ENCODE data around the gene TIGD2.

TIGD2 gene

DNA sequence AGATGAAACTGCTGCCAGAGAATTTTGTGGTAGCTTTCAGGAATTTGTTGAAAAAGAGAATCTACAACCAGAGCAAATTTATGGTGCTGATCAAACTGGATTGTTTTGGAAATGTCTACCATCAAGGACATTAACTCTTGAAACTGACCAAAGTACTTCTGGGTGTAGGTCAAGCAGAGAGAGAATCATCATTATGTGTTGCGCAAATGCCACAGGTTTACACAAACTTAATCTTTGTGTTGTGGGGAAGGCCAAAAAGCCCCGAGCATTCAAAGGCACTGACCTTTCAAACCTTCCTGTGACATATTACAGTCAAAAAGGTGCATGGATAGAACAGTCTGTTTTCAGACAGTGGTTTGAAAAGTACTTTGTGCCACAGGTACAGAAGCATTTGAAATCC lies 2.1 kb downstream of the TIGD2 start:
- TF ChIP-seq L3MBTL2 (conservative IDR thresholded peaks at IDR 0.05) (no peak), FOXM1 (IDR thresholded peaks at IDR 0.05; ENCODE audit: borderline replicate concordance) (no peak), HDGF (IDR thresholded peaks at IDR 0.05; ENCODE audit: borderline replicate concordance) (no peak), SUZ12 (IDR thresholded peaks at IDR 0.05) (no peak), ELF4 (IDR thresholded peaks at IDR 0.05) (no peak), FOXK2 (IDR thresholded peaks at IDR 0.05) (no peak), FOXA1 (IDR thresholded peaks at IDR 0.05) (no peak), ZNF384 (IDR thresholded peaks at IDR 0.05) (no peak), SP1 (IDR thresholded peaks at IDR 0.05) (no peak), ARNT (IDR thresholded peaks at IDR 0.05) (no peak), LEF1 (IDR thresholded peaks at IDR 0.05; ENCODE audit: borderline replicate concordance) (no peak), BHLHE40 (IDR thresholded peaks at IDR 0.05; ENCODE audit: borderline replicate concordance) (no peak), NFRKB (IDR thresholded peaks at IDR 0.05) (no peak), TARDBP (IDR thresholded peaks at IDR 0.05) (no peak), CTBP1 (IDR thresholded peaks at IDR 0.05; ENCODE audit: borderline replicate concordance) (no peak)
- TF ChIP-seq, protein P1, sequence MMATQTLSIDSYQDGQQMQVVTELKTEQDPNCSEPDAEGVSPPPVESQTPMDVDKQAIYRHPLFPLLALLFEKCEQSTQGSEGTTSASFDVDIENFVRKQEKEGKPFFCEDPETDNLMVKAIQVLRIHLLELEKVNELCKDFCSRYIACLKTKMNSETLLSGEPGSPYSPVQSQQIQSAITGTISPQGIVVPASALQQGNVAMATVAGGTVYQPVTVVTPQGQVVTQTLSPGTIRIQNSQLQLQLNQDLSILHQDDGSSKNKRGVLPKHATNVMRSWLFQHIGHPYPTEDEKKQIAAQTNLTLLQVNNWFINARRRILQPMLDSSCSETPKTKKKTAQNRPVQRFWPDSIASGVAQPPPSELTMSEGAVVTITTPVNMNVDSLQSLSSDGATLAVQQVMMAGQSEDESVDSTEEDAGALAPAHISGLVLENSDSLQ (IDR thresholded peaks at IDR 0.05) = no peak
- POLR2A ChIA-PET = no interaction called here
- CTCF ChIA-PET = no interaction called here
- no peak for DNase-seq (ENCODE audit: extremely low spot score)

DNA sequence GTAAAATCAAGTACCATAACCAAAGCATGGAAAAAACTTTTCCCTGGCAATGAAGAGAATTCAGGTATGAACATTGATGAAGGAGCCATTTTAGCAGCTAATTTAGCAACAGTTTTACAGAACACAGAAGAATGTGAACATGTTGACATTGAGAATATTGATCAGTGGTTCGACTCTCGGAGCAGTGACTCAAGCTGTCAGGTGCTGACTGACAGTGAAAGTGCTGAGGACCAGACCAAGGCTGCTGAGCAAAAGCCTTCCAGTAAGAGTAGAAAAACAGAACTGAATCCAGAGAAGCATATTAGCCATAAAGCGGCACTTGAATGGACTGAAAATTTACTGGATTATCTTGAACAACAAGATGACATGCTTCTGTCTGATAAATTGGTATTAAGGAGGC lies 2.8 kb downstream of the TIGD2 start:
- DNase-seq (ENCODE audit: extremely low spot score) = no peak
- ChIA-PET POLR2A (no interaction called here), CTCF (no interaction called here)
- TF ChIP-seq L3MBTL2 (conservative IDR thresholded peaks at IDR 0.05) = no peak
- no peak for TF ChIP-seq TARDBP (IDR thresholded peaks at IDR 0.05)

DNA sequence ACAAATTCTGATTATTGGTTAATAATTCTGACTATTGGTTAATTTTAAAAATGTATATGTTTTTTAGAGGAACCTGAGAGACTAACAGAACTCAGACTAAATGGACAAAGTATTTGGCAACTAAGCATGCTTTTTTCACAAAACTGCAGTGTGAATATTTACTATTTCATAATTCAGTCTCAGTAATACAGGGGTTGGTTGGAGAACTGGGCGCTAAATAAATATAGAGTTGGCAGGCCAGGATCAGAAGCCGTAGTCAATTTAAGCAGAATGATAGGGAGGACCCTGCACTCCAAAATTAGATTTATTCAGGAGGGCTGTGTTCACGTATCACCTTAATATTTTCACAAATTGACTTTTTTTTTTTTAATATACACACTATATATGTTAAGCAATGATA lies 5.8 kb downstream of the TIGD2 start:
- no peak for DNase-seq (ENCODE audit: extremely low spot score)

DNA sequence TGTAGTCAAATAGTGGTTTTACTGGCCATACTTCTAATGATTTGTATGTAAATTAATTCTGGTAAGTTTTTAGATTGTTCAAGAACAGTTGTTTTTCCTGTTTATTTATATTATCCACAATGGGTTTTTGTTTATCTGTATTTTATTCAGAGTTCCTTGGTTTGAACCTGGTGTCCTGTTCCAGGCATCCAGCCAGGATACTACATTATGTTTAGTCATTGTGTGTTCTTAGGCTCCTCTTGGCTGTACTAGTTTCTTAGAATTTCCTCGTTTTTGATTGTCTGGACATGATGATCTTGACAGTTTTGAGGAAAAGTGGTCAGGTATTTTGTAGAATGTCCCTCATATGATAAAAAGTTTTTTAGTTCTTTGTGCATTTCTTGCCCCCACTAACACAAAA lies 7.8 kb downstream of the TIGD2 start:
- ChIA-PET POLR2A (no interaction called here), CTCF (no interaction called here)
- DNase-seq (ENCODE audit: extremely low spot score) = no peak
- TF ChIP-seq CTBP1 (IDR thresholded peaks at IDR 0.05; ENCODE audit: borderline replicate concordance) = no peak

More for the DNA sequence above, 5.8 kb downstream of the TIGD2 start:
- CTCF ChIA-PET = no interaction called here
- POLR2A ChIA-PET = no interaction called here
- TF ChIP-seq ARNT (IDR thresholded peaks at IDR 0.05) = no peak
- no peak for TF ChIP-seq CTBP1 (IDR thresholded peaks at IDR 0.05; ENCODE audit: borderline replicate concordance)
- TF ChIP-seq, protein P1 (IDR thresholded peaks at IDR 0.05) = no peak
- no peak for TF ChIP-seq LEF1 (IDR thresholded peaks at IDR 0.05; ENCODE audit: borderline replicate concordance)

DNA sequence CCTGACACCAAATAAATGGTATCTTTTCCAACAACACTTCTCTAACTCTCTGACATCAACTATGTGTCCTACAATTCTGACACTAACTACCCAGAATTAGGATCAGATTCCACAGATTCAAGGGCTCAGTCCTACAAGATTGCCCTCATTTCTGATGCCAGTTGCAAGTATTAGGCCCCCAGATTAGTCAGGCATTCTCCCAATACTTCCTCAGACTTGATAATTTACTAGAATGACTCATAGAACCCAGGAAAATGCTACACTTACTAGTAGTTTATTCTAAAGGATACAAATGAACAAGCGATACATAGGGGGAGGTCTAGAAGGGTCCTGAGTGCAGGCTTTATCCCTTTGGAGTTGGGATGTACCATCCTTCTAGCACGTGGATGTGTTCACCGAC lies 8.5 kb downstream of the TIGD2 start:
- no peak for DNase-seq (ENCODE audit: extremely low spot score)
- TF ChIP-seq TARDBP (IDR thresholded peaks at IDR 0.05) (no peak), ARNT (IDR thresholded peaks at IDR 0.05) (no peak), LEF1 (IDR thresholded peaks at IDR 0.05; ENCODE audit: borderline replicate concordance) (no peak), CTBP1 (IDR thresholded peaks at IDR 0.05; ENCODE audit: borderline replicate concordance) (no peak), NFRKB (IDR thresholded peaks at IDR 0.05) (no peak), FOXK2 (IDR thresholded peaks at IDR 0.05) (no peak), HDGF (IDR thresholded peaks at IDR 0.05; ENCODE audit: borderline replicate concordance) (no peak), SUZ12 (IDR thresholded peaks at IDR 0.05) (no peak)
- TF ChIP-seq, protein P1 (IDR thresholded peaks at IDR 0.05) = no peak
- CTCF ChIA-PET = interaction anchor here (0.7 kb wide), 1 partner anchor 91 kb away, joined by 3 read pairs; no protein-coding TSS in a partner anchor
- POLR2A ChIA-PET = no interaction called here

DNA sequence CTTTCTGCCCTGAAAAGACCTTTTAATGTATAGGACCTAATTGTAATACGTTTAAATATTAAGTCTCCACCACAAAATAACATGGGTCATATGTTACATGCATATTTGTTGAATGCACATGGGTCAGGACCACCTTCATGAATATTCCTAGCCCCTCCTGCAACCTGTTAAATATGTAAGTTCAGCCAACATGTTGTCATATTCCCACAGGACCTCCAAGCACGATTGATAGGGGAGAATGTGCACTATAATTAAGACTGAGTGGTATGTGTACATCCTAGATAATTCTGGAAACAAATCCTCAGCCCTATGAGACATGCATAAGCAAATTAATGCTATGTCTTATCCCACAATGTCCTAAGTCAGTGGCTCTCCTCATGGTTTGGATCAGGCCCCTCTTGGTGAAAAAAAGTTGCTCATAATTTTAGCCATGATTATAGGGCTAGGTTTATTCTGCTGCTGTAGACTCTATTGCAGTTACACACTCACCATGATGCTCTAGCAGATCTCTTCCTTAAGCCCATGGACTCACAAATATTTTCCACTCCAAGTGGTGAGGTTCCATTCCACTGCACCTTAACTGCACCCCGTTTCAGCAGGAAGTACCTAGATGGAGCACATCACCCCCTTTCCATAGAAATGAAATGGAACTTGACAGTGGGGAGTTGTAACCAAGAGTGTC lies 10.2 kb downstream of the TIGD2 start:
- POLR2A ChIA-PET = interaction anchor here (0.5 kb wide), 1 partner anchor 13 kb away, joined by 3 read pairs; no protein-coding TSS in a partner anchor
- no peak for DNase-seq (ENCODE audit: extremely low spot score)
- TF ChIP-seq FOXA1 (IDR thresholded peaks at IDR 0.05) (no peak), BHLHE40 (IDR thresholded peaks at IDR 0.05; ENCODE audit: borderline replicate concordance) (no peak), HDGF (IDR thresholded peaks at IDR 0.05; ENCODE audit: borderline replicate concordance) (no peak), CTBP1 (IDR thresholded peaks at IDR 0.05; ENCODE audit: borderline replicate concordance) (no peak), FOXK2 (IDR thresholded peaks at IDR 0.05) (no peak), ELF4 (IDR thresholded peaks at IDR 0.05) (no peak), NFRKB (IDR thresholded peaks at IDR 0.05) (no peak), ZNF384 (IDR thresholded peaks at IDR 0.05) (no peak), FOXM1 (IDR thresholded peaks at IDR 0.05; ENCODE audit: borderline replicate concordance) (no peak), ARNT (IDR thresholded peaks at IDR 0.05) (no peak), TARDBP (IDR thresholded peaks at IDR 0.05) (no peak), SP1 (IDR thresholded peaks at IDR 0.05) (no peak), LEF1 (IDR thresholded peaks at IDR 0.05; ENCODE audit: borderline replicate concordance) (no peak), SUZ12 (IDR thresholded peaks at IDR 0.05) (no peak)
- TF ChIP-seq, protein P1 (IDR thresholded peaks at IDR 0.05) = no peak
- CTCF ChIA-PET = no interaction called here

Data from HEK293T (cell line).